ENCODE results near the gene NDUFV1.

Gene NDUFV1

DNA sequence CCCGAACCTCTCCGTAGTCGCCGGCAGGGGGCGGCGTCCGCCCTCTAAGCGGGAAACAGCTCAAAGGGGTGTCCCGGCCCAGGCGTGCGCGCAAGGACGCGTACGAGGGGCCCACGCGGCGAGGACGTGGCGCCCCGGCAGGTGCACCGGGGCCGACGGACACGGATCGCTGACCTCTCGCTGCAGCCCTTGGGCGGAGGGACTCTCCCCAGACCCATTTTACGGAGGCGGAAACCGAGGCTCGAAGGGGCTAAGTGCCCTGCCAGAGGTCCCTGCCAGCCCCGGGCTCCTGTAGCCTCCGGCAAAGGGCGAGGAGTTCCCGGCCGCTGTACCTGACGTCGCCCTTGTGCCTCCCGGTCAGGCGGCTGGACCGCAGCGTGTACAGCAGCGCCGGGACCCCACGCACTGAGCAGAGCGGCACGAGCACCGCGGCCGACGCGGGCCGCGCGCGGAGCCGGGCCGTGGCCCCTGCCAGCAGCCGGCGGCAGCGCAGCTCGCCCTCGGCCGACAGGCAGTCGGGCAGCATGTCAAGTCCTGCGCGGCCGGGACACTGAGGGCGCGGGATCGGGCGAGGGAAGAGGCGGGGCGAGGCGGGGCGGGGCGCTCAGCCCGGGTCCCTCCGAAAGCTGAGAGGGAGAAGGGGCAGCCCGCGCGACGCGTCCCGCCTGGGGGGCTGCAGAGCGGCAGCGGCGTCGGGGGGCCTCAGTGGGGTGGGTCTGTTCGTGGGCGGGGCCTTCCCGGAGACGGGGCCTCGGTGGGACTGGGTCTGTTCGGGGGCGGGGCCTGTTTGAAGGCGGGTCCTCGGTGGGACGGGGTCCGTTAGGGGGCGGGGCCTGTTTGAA, 22.9 kb downstream of the NDUFV1 start, which contains the start of gene NUDT8:
NUDT8 (minus strand) TSS at position 552 of the 842 bp plus-strand sequence; CDS start at position 526, 26 bp downstream.
- Histone ChIP-seq H3K36me3 (ENCODE audit: control insufficient read depth, insufficient read depth, low read length) (no peaks in the 10 kb centered on the region), H3K27me3 (replicated peaks; ENCODE audit: control insufficient read depth, insufficient read depth, low read length) (no peaks in the 10 kb centered on the region; the same call in 1 of the 2 replicates), H3K4me3 (replicated peaks; ENCODE audit: low read depth, low read length) (peak within 1 kb of the TSS; percentile 63)
- TF ChIP-seq, protein P1, sequence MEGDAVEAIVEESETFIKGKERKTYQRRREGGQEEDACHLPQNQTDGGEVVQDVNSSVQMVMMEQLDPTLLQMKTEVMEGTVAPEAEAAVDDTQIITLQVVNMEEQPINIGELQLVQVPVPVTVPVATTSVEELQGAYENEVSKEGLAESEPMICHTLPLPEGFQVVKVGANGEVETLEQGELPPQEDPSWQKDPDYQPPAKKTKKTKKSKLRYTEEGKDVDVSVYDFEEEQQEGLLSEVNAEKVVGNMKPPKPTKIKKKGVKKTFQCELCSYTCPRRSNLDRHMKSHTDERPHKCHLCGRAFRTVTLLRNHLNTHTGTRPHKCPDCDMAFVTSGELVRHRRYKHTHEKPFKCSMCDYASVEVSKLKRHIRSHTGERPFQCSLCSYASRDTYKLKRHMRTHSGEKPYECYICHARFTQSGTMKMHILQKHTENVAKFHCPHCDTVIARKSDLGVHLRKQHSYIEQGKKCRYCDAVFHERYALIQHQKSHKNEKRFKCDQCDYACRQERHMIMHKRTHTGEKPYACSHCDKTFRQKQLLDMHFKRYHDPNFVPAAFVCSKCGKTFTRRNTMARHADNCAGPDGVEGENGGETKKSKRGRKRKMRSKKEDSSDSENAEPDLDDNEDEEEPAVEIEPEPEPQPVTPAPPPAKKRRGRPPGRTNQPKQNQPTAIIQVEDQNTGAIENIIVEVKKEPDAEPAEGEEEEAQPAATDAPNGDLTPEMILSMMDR (IDR thresholded peaks at IDR 0.05; ENCODE audit: insufficient read depth, low read length, poor library complexity, severe bottlenecking) = peak; percentile 89
- DNase-seq (ENCODE audit: extremely low read depth, insufficient read length) = peak; percentile 91

DNA sequence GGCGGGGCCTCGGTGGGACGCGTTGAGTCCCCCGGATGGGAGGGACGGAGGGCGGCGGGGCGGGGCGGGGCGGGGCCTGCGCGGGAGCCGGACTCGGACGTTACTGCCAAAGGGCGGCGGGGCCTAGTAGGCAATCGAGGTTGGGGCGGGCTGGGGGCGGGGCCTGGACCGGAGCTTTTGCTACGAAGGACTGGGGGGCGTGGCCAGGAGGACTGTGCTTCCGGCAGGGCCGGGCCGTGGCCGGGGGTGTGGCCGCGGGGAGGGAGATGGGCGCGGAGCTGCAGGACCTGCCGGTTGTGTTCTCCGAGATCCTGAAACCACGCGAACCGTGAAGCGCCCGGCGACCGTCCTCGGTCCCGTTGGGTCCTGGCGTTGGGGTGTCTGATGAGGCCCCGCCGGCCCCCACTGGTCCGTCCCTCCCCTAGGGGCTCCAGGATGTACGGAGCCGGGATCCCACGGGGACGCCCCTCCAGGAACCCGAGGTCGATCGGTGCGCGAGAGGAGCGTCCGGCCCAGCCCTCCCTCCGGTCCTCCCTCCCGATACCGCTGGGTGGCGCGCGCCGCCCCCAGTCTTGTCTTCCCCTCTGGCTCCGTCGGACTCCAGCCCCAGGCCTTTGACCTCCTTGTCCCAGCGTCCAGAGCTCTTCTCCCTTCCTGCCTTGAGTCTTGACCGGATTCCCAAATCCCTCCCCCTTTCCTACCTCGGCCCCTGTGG, 23.6 kb downstream of the NDUFV1 start:
- DNase-seq (ENCODE audit: extremely low read depth, insufficient read length) = peak; percentile 97
- TF ChIP-seq, protein P1 (IDR thresholded peaks at IDR 0.05; ENCODE audit: insufficient read depth, low read length, poor library complexity, severe bottlenecking) = peak; percentile 83
- Histone ChIP-seq H3K4me3 (replicated peaks; ENCODE audit: low read depth, low read length) (peak overlapping the region; percentile 63), H3K36me3 (ENCODE audit: control insufficient read depth, insufficient read depth, low read length) (no peaks in the 10 kb centered on the region), H3K27me3 (replicated peaks; ENCODE audit: control insufficient read depth, insufficient read depth, low read length) (no peaks in the 10 kb centered on the region; the same call in 1 of the 2 replicates)

DNA sequence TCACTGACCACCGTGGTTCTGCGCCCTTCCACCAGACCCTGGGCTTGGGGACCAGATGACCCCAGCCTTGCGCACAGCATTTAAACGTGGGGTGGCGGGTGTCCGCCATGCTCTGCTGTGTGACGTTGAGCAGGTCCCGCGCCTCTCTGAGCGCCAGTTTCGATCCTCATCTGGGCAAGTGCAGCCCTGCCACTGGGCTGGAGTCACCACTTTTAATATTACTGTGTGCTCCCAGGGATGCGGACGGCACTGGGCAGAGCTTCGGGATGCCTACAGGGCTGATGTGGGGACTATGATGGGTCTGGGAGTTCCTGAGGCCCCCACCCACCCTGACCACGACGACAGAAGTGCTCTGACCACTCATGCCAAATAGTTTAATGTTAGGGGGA, 24.2 kb downstream of the NDUFV1 start:
- TF ChIP-seq, protein P1 (IDR thresholded peaks at IDR 0.05; ENCODE audit: insufficient read depth, low read length, poor library complexity, severe bottlenecking) = no peak
- no peaks in the 10 kb centered on the region; the same call in 1 of the 2 replicates for H3K27me3 ChIP-seq (replicated peaks; ENCODE audit: control insufficient read depth, insufficient read depth, low read length)
- H3K4me3 ChIP-seq (replicated peaks; ENCODE audit: low read depth, low read length) = peak overlapping the region; percentile 63
- DNase-seq (ENCODE audit: extremely low read depth, insufficient read length) = no peak
- no peaks in the 10 kb centered on the region for H3K36me3 ChIP-seq (ENCODE audit: control insufficient read depth, insufficient read depth, low read length)

DNA sequence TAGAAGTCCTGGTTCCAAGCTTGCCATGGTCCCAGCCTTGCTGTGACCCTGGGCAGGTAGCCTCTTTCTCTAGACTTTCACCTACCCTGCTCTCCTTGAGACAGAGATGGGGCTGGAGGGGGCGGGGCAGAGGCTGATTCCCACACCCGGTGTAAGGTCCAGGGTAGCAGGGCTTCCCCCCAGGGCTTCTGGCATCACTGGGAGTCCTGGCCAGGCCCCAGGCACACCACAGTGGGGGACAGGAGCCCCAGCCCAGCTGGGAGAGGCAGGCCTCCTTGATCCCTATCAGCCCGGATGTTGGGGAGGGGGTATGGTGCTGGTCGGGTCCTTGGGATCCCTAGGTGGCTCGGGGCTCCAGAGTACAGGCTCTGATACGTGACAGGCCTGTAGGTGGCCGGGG, 24.7 kb downstream of the NDUFV1 start:
- H3K4me3 ChIP-seq (replicated peaks; ENCODE audit: low read depth, low read length) = no peak overlapping the region
- no peaks in the 10 kb centered on the region; the same call in 1 of the 2 replicates for H3K27me3 ChIP-seq (replicated peaks; ENCODE audit: control insufficient read depth, insufficient read depth, low read length)
- H3K36me3 ChIP-seq (ENCODE audit: control insufficient read depth, insufficient read depth, low read length) = no peaks in the 10 kb centered on the region
- DNase-seq (ENCODE audit: extremely low read depth, insufficient read length) = no peak
- TF ChIP-seq, protein P1 (IDR thresholded peaks at IDR 0.05; ENCODE audit: insufficient read depth, low read length, poor library complexity, severe bottlenecking) = no peak

DNA sequence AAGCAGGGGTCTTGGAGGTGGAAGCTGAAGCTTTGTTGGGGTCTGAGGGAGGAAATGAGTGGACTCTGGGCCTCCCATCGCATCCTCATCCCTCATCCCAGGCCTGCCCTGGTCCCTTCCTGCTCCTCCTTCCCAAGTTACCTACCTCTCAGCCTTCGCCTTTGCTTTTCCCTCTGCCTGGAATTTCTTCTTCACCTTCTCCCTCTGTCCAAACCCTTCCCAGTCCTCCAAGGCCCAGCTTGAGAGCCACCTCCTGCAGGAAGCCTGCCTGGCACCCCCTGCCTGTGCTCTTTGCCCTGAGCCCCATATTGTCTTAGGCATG, 25.1 kb downstream of the NDUFV1 start:
- H3K27me3 ChIP-seq (replicated peaks; ENCODE audit: control insufficient read depth, insufficient read depth, low read length) = no peaks in the 10 kb centered on the region; the same call in 1 of the 2 replicates
- TF ChIP-seq, protein P1 (IDR thresholded peaks at IDR 0.05; ENCODE audit: insufficient read depth, low read length, poor library complexity, severe bottlenecking) = no peak
- no peak overlapping the region for H3K4me3 ChIP-seq (replicated peaks; ENCODE audit: low read depth, low read length)
- no peaks in the 10 kb centered on the region for H3K36me3 ChIP-seq (ENCODE audit: control insufficient read depth, insufficient read depth, low read length)
- DNase-seq (ENCODE audit: extremely low read depth, insufficient read length) = no peak
